Femur (tissue), 1 donor: Measurements from ENCODE around the gene DLG1.
"Not testable (repeated sequence)": the region's sequence is repeated elsewhere in the genome, so short reads cannot be mapped to it uniquely, and the experiment has no call there.

Source experiments
- DNase-seq: peaks from one replicate; pipeline ENCODE4 v3.0.0-alpha.2; 2017

The DLG1 gene

DNA sequence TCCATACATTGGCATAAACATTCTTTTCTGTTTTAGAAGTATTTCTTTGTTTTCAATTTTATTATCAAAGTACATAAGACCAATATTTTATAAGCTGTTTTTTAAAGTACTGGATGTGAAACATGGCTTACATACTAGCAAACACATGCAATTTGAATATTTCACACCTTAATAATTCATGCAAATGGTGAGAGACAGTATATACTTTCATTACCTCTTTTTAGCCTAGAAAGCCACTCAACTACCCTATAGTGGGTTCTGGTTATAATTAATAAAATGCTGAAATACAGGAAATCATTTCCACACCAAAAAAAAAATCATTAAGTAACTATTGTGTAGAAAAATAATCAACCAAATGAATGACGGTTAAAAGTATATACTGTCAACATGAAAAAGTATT is 230.3 kb downstream of the DLG1 start:
- DNase-seq: no peak

DNA sequence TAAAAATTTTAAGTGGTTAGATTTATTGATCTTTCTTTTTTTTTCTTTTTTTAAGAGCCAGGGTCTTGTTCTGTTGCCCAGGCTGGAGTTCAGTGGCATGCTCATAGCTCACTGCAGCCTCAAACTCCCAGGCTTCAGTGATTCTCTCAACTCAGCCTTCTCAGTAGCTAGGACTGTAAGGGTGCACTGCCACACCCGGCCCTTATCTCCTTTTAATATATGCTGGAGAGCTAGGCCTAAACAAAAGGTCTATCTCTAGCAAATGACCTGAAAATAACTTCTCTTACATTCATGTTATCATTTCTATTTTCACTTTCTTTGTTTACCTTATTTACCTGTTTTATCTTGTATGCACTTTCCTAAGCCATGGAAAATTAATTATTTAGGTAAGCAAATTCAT is 233.6 kb downstream of the DLG1 start:
- DNase-seq: no peak

DNA sequence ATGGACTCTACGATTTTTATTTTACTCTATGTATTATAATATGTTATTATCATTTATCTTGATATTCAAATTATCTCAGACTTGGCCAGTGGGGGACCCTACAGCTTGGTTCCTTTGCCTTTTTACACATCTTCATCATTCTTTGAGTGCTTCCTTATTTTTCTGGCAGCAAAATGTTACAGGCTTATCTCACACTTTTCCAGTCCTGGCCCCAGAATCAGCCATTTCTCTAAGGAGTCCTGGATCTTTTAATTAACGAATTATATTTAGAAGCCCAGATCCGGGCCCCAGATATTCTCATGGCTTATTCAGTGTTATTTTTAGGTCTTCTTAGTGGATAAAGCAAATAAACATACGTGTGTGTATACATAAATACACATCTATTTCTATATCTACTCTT is 236.0 kb downstream of the DLG1 start:
- DNase-seq: no peak

DNA sequence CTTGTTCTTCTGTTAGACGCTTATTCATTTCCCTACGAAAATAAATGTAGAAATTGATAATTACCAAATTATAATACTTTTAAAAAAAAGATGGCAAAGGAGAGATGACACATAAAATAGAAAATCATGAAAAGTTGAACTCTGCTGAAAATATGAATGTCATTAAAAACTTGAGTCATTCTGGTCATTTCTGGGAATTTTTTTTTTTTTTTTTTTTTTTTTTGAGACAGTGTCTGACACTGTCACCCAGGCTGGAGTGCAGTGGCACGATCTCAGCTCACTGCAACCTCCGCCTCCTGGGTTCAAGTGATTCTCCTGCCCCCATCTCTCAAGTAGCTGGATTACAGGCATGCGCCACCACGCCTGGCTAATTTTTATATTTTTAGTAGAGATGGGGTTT is 246.8 kb downstream of the DLG1 start:
- DNase-seq: not testable (repeated sequence)

DNA sequence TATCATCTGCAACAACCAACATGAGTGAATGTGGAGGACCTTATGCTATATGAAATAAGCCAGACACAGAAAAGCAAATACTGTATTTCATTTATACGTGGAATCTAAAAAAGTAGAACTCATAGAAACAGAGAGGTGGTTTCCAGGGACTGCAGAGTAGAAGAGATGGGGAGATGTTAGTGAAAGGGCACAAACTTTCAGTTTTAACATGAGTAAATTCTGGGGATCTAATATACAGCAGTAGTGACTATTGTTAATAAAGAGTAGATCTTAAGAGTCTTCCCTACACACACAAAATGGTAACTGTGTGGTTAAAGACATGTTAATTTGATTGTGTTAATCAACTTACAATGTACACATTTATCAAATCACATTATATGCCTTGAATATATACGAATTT is 247.9 kb downstream of the DLG1 start:
- no peak for DNase-seq

DNA sequence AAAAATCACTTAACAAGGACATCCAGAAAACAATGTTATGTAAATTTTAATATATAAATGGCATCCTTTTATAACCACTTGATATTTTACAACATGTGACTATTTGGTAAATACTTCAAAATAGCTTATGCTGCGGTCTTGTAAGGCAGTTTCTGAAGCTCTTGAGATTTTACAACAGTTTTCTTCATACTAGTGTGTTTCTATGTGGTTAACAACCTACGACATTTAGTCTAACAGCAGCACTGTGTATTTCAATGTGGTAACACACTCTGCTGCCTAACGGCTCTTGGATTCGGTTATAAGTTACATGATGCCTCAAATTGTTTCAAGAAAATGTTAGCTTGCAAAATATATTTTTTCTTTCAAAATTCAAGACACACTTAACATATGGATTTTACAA is 255.9 kb downstream of the DLG1 start:
- no peak for DNase-seq

DNA sequence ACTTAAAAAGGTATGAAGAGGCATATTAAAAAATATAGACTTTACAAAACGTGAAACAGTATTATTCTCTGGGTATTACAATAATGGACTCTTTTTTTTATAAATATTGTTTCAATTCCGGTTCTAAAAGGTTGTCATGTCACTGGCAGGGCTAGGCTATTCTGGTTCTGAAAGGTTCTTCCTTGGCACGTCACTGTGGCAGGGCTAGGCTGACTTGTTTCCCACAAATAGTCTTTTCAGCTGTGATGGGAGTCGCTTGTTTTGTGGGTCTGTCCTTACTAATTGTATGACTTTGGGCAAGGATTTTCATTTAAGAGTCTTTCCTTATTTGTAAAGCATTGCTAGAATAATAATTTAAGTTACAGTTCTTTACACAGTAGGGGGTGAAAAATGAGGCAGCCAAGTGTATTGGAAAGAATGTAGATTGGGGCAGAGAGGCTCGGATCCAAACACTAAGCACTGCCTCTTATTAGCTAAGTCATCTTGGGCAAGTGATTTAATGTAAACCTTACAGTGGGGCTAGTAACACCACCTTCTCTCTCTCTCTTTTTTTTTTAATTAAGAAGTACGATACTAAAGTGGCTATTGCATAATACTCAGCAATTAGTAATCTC is 256.4 kb downstream of the DLG1 start:
- no peak for DNase-seq

DNA sequence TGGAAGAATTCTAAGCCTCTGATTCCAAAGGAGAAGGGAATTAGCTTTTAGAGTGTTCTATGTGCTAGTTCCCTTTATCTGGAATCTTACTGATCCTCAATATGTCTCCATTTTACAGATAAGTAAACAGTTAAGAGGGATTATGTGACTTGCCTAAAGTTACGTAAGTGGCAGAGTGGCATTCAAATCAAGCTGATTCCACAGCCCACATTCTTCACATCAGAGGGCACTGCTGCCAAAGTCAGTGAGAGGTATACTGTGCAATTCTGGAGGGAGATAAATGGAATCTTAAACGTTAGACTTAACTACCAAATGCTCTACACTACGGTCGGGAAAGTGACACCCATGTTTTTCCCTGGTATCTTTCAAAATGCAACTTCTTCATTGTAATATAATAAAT is 257.8 kb downstream of the DLG1 start:
- no peak for DNase-seq

DNA sequence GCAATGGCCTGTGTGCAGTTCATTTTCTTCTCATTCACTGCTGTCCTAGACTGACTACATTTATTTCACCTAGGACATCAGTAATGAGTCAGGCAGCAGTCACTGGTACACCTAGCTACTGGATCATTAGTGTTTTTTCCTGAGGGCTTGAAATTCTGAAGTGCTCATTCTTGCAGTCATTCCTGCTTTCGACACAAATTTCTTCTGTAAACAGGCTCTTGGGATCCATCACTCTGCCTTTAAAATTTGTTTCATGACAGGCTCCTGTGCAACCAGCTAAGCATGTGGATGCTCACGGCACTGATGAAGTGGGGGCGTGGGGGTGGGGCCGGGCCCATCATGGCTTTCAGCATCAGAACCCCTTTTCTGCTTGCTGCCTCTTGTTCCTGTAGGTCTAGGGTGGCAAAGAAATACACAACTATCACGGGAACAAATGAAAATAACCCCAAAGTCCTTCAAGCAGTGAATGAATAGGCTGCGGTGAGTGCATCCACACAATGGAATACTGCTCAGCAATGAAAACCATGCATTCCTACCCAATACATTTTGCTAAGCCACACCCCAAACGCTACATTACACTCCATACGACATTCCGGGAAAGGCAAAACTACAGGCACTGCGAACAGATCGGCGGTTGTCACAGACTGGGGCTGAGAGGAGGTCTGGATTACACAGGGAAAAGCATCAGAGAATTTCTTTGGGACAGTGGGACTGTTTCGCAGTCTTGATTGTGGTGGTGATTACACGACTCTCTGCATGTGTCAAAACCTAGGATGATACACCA is 259.5 kb downstream of the DLG1 start:
- DNase-seq: no peak

DNA sequence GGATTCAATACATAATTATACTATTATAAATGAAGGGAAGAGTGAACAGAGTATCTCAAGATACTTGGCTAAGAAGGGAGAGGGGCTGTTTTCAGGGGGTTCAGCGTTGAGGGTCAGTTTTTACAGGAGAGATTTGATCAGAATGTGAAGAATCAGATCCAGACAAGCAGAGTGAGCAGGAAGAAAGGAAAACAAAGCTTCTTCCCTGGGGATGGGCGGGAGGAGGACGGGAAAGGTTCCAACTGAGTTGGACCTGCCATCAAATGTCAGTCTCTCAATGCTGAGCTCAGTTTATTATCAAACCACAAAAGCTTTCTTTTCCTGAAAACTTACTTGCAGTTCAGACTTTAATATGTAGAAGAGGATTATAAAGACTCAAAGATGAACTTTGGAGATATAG is 262.8 kb downstream of the DLG1 start:
- DNase-seq: no peak

DNA sequence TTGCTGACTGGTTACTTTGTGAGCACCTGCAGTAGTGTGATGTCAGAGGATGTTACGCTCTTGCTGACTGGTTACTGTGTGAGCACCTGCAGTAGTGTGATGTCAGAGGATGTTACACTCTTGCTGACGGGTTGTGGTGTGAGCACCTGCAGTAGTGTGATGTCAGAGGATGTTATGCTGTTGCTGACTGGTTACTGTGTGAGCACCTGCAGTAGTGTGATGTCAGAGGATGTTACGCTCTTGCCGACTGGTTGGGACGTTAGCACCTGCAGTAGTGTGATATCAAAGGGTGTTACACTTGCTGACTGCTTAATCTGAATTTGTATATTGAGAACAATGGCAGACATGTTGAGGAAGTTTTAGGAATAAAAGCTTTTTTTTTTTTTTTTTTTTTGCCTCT is 263.6 kb downstream of the DLG1 start:
- not testable (repeated sequence) for DNase-seq

DNA sequence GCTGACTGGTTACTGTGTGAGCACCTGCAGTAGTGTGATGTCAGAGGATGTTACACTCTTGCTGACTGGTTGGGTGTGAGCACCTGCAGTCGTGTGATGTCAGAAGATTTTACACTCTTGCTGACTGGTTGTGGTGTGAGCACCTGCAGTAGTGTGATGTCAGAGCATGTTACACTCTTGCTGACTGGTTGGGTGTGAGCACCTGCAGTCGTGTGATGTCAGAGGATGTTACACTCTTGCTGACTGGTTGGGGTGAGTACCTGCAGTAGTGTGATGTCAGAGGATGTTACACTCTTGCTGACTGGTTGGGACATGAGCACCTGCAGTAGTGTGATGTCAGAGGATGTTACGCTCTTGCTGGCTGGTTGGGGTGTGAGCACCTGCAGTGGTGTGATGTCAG is 264.6 kb downstream of the DLG1 start:
- not testable (repeated sequence) for DNase-seq

DNA sequence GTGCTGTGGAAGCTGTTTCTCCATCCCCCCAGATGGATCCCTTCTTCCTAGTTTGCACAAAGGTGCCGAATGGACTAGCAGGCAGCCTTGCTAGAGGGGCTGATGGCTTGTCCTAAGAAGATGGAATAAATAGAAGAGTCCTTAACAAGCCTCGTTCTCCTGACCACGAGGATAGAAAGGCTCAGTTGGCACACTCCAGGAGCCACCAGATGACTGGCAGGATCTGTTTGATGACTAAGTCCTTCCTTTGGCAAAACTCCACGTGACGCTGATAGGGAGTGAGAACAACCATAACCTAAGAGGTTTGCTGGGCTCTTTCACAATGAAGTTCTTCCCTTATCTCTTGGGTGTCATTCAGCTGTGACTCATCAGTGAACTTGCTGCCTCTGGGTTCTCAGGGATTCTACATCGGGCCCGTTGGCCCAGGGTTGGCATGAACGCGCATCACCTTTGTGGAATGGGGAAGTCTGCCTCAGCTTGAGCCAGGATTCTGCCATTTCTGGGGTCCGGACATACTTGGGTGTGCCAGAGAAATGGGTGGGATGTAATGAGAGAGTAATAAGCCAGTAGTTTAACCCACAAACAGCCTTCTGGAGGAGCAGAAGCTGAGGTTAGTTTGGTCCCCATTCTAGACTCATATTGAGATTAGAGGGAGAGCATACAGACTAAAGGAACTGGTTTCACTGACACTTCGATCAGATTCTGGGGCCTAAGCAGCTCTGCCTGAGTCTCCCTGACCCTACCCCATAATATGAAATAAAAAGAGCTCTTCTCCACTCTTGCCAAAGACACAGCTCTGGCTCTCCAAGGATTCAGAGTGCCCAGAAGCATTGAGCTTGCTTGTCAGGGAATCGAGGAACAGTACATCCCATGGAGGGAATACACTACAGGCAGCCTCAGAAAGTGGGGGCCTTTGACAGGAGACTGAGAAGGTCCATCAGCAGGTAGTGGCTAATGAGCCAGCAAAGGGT is 266.8 kb downstream of the DLG1 start:
- DNase-seq: peak; percentile 54

DNA sequence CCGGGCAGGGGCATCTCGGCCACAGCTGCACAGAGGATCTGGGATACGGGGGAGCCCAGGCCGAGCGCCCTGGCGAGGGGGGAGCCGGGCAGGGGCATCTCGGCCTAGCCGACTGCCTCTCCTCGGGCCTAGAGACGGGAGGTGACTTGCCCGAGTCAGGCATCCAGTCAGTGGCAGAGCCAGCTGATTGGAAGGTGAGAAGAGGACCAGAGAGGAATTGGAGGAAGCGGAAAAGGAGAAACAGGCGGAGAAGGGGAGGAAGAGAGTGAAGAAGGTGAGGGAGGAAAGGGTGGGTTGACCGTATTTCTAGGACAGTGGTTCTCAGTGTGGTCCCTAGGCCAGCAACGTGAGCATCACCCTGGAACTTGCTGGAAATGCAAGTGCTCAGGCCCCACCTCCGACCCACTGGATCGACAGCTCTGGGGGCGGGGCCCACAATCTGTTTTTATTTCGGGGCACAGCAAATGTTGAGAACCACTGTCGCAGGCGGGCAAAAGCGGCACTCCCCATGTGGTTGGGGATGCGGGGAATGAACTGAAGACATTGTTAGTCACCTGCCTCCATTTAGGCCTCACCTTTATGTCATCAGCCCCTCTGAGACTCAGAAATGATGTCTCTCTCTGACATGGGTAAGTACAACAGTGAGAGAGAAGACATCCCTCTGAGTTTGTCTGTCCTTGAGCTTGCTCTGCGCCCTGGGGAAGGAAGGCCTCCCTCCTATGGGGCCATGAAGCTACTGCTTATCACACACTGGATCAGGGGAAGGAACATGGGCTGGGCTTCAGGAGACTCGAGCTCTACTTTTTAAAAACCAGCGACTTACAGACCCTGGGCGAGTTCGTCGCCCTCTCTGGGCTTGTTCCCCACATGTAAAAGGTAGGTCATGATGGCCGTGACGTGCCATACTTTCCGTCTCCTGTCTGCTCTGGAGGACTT is 267.8 kb downstream of the DLG1 start:
- DNase-seq: no peak

DNA sequence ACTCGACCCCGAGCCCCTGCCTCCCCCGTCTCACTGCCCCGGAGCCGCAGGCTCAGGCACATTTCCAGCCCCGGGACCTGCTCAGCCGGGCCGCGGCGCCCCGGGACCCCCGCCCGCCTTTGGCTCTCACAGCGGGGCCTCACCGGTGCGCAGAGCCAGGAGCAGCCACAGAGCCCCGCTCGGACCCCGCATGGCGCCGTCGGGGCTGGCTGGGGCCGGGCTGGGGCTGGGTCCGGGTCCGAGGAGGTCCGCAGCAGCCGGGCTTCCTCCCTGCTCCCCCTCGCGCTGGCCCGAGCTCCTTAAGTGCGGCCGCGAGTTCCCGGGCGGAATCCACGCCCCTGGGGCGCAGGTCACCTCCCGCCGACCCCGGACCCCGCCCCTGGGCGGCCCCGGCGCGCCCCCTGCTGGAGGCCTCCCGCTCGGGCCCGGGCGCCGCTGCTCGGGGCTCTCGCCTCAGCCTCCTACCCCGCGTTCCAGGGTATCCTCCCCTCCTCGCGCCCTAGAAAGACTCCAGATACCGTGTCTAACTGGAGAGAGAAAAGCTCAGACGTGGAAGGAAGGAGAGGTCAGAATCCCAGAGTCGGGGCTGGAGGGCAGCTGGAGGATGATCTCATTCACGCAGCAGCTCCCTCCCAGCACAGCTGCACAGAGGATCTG is 268.8 kb downstream of the DLG1 start, which contains the start of gene MELTF:
Gene MELTF, minus strand, starts transcription at position 307 of the 657 bp plus-strand sequence. Its CDS starts 115 bp downstream, at position 192.
- DNase-seq: peak; percentile 81

DNA sequence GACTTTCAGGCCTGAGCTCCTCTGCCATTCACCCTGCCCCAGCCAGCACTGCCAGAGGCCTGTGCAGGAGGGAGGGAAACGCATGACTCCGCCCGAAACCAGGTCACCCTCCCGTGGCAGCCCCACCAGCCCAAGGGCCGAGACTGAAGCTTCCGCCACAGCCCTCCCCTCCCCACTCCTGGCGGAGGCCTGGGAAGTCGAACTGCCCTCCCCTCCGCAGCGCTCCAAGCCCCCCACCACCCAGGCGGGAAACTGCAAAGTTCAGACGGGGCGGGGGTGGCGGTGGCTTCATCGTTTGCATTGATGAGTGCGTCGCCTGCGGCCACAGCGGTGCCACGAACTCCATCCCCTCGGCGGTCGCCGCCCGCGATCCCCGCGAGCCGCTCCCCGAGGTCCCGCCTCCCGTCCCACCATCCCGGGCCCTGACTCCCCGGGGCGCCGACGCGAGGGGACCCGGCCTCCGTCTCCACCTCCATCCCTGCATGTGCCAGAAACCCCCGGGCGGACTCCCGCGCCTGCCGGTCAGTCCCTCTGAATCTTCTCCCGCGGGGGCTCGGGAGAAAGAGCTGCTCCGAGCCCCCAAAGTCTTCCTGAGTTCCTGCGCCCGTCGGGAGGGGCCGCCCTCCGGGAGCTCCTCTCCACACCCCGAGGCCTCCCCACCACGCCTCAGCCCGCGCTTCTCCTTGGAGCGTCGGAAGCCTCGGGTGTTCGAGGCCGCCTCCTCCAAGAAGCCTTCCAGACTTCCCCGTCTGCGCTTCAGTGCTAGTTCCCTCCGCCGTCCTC is 269.5 kb downstream of the DLG1 start:
- DNase-seq: peak; percentile 47

DNA sequence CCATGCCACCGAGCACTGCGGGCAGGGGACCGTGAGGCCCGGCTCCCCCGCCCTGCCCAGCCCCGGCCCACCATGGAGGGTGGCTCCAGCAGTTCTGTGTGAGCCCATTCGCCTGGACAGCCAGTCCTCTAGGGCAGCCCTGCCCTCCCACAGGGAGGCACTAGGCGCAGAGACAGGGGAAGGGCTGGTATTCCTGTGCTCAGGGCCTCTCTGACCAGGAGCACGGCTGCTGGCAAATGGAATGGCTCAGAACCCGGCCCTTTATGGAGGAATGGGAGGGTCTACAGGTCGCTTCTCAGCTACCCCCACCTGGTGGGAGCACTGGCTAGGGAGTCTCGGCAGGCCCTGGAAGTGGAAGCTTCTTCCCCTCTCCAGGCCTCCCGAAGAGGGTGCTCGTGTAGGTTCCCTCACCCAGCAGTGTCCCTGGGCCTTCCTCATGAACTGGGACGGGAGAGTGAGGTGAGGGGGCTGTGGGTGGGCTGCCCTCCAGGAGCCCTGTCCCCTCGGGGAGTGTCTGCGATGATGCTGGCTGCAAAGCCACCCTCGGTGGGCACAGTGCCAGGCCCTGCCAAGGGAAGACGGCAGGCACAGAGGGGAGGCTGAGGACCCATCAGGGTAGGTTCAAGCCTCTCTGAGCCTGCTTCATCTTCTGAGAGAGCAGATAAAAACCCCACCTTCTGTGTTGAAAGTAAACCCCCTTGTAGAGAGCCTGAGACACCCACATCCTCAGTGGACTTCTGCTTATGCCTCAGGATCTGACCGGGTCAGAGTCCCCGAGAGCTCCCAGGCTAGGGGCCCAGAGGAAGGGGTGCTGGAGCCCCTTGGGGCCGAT is 270.3 kb downstream of the DLG1 start:
- DNase-seq: peak; percentile 25

DNA sequence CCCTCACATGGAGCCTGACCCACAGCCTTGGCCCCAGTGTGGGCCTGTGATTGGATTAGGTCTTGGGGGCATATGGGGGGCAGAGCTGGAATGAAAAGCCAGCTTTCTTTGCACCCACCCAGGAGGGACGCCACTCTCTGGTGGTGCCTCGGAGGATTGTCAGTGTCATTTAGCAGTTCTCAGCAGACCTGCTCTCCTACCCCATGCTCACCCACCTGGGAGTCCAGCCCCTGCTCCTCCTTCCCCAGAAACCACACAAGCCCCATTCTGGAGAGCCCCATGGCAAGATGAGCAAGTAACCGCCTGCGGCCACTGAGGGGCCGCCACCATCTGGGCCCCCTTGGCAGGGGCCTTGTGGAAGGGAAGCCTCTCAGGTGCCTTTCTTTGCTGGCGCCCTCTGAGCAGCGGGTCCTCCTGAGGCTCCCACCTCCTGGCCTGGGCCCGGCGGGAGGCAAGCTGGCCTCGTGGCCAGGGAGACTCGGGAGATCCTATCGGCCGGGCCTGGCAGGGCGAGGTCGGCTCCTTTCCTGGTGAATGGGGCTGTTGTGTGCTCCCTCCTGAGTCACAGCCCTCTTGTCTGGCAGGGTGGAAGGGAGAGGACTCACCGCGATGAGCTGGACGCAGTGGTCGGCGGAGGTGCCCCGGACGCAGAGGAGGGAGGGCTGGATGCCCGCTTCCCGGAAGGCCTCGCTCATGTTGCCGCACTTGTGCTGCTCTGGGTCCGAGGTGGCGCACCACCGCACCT is 271.1 kb downstream of the DLG1 start:
- DNase-seq: peak; percentile 26

DNA sequence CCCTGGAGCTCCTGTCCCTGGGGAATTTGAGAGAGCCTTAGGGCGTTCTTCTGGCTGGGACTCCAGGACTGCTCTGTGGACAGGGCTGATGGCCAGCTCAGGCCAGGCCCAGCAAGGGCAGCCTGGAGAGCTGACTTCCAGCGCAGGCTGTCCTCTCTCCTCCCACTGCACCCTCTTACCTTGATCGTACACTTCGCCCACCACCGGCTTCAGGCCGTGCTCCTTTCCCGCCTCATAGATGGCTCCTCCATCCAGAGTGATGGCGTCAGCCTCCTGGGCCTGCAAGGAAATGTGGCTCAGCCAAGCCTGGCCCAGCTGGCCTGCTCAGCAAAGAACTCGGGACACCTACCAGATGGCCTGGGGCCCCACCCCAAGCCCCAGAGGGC is 271.9 kb downstream of the DLG1 start:
- DNase-seq: no peak
